Inflammatory macrophage treated with lipopolysaccharide for 1 hour (primary cell): ENCODE measurements around the gene ZNF423.

Experiments
- DNase-seq, 2 donors: peaks; one replicate each; pipeline ENCODE4 v3.0.0-alpha.2; 2020 to 2022

ZNF423 gene

GRCh38 chr16:49747654-49748053 lies 108.3 kb downstream of the ZNF423 start:
- DNase-seq, result no peak

GRCh38 chr16:49746545-49746944 lies 109.4 kb downstream of the ZNF423 start:
- no peak for DNase-seq

- DNase-seq, result no peak
Measured at GRCh38 chr16:49745311-49745747, 110.6 kb downstream of the ZNF423 start.

- no peak for DNase-seq
Measured at GRCh38 chr16:49744244-49745220, 111.4 kb downstream of the ZNF423 start.

GRCh38 chr16:49743658-49744057 lies 112.3 kb downstream of the ZNF423 start:
- no peak for DNase-seq

GRCh38 chr16:49743203-49743464 lies 112.8 kb downstream of the ZNF423 start:
- DNase-seq, result no peak

- no peak for DNase-seq
Measured at GRCh38 chr16:49742428-49743202, 113.3 kb downstream of the ZNF423 start.

- DNase-seq, result no peak
Measured at GRCh38 chr16:49740256-49740655, 115.7 kb downstream of the ZNF423 start.

GRCh38 chr16:49739381-49739780 lies 116.5 kb downstream of the ZNF423 start:
- no peak for DNase-seq

GRCh38 chr16:49738832-49739231 lies 117.1 kb downstream of the ZNF423 start:
- no peak for DNase-seq

- DNase-seq, result no peak
Measured at GRCh38 chr16:49738001-49738400, 117.9 kb downstream of the ZNF423 start.

- no peak for DNase-seq
Measured at GRCh38 chr16:49737541-49737940, 118.4 kb downstream of the ZNF423 start.

GRCh38 chr16:49734331-49734730 lies 121.6 kb downstream of the ZNF423 start:
- no peak for DNase-seq

GRCh38 chr16:49733313-49734009 lies 122.5 kb downstream of the ZNF423 start:
- DNase-seq, result no peak

- no peak for DNase-seq
Measured at GRCh38 chr16:49731911-49732310, 124.0 kb downstream of the ZNF423 start.

GRCh38 chr16:49730772-49731171 lies 125.1 kb downstream of the ZNF423 start:
- DNase-seq, result no peak

- no peak for DNase-seq
Measured at GRCh38 chr16:49727611-49728010, 128.3 kb downstream of the ZNF423 start.

GRCh38 chr16:49726155-49726554 lies 129.8 kb downstream of the ZNF423 start:
- DNase-seq, result no peak

GRCh38 chr16:49725651-49726050 lies 130.3 kb downstream of the ZNF423 start:
- DNase-seq, result no peak

- no peak for DNase-seq
Measured at GRCh38 chr16:49724774-49725173, 131.1 kb downstream of the ZNF423 start.

GRCh38 chr16:49723310-49723709 lies 132.6 kb downstream of the ZNF423 start:
- no peak for DNase-seq

- no peak for DNase-seq
Measured at GRCh38 chr16:49720225-49720624, 135.7 kb downstream of the ZNF423 start.

- DNase-seq, result no peak
Measured at GRCh38 chr16:49717689-49718088, 138.2 kb downstream of the ZNF423 start.
